ENCODE data around the gene HAS3. TPM values are rescaled to one million over a fixed set of nuclear protein-coding genes. Genes with fewer than 3 reads are reported as not detected.

HAS3 gene
- polyA plus RNA-seq, 1 donor, result 4.2 TPM

DNA sequence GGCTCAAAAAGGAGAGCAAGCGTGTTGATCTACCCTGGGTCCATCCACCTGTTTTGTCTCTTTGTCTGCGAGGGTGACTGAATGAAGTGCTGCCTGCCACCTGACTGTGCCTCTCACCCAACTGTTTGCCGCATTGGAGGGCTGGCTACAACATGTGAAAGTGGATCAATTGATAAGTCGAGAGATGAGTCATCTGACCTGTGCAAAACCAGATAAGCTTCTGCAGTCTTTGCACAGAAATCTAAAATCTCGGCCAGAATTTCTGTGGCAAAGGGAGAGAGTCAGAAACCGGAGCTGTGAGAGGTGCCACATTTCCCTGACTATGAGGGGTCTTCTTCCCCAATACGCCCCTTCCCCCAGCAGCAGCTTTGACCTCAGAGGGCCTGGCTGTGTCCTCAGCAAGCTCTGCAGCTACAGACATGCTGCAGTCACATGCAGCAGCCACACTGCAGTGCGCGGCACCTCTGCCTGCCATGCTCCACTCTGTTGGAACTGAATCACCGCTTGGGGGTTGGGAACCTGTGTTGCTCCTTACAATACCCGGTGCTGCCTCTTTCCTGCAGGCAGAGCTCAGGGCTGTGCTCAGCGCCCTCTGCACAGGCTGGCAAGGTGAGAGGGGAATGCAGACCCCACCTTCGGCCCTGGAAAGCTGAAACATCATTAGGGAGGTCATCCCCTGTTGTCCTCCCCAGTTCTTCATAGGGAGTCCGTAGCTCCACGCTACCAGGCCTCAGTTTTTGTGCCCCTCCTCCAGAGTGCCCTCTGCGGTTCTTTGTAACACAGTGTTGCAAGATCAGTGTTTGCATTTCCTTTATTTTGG lies 16.2 kb upstream of the HAS3 start:
- DNase-seq, result no peak

DNA sequence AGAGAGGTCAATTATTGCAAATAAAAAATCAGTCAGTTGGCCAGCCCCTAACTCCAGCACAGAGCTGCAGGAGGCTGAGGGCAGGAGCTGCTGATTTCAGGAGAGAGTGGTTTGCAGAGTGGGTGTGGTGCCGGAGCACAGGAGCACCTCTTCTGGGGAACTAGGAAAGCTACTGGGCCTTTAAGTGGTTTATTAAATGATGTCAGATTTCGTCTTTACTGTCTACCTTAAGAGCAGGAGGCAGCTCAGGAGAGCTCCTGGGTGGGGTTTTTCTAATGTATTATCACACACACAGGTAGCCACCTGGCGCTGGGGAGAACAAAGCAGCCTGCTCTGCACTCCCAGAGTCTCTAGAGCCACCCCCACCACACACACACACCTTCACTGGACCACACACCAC lies 11.5 kb upstream of the HAS3 start:
- DNase-seq, result no peak

DNA sequence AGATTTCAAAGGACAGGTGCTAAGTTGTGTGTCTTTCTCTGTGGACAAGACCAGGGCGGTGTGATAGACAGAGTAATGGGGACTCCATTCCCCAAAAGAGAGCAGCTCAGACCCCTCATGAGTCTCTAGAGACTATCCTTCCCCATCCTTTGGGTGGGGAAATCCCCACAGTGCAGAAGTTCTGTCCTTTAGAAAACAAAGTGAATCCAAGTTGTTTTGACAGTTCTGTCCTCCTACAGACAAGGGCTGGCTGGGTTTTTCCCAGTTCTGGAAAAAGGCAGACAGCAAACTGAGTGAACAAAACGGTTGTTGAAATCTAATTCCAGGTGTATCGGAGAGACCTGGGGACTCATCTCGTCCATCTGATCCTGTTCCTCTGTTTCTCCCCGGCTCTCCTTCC lies 11.0 kb upstream of the HAS3 start:
- no peak for DNase-seq

DNA sequence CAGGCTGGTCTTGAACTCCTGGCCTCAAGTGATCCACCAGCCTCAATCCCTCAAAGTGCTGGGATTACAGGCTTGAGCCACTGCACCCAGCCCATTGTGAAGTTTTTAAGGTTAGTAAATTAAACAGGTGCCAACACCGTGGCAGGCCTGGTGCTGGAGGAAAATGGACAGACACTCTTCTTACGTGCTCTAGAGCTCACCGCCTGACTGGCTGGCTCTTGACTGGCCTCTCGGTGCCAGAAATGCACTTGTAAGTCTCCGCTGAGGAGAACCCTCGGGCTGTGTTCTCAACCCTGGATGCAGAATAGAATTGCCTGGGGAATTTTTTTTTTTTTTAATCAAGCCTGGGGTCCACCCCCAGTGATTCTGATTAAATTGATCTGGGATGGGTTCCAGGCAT lies 10.3 kb upstream of the HAS3 start:
- DNase-seq, result no peak

DNA sequence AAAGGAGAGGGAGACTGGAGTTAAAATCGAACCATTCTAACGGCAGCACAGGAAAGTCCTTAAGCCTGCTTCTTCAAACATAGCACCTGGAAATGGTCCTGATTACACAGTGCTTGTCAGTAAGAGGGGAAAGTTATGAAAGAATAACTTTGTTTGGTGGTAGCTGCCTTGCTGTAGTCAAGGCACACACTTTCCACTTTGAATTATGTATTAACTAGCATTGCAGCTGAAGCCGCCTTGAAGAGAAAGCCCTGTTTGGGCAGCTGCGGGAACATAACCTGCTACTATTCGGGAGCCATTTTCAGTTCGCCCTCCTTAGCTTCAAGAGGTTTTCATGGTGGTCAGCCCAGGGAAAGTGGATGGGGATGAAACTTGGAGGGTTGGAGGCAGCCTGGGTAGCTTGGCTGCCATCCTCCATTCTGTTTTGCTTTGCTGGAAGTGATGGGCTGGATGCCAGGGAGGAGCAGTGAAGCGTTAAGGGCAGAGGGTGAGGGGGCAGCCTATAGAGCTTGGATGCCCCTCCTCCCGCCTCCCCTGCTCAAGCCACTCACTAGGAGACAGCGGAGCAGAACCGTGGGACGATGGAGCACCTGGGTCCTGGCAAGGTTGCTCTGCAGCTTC lies 5.3 kb upstream of the HAS3 start:
- no peak for DNase-seq

DNA sequence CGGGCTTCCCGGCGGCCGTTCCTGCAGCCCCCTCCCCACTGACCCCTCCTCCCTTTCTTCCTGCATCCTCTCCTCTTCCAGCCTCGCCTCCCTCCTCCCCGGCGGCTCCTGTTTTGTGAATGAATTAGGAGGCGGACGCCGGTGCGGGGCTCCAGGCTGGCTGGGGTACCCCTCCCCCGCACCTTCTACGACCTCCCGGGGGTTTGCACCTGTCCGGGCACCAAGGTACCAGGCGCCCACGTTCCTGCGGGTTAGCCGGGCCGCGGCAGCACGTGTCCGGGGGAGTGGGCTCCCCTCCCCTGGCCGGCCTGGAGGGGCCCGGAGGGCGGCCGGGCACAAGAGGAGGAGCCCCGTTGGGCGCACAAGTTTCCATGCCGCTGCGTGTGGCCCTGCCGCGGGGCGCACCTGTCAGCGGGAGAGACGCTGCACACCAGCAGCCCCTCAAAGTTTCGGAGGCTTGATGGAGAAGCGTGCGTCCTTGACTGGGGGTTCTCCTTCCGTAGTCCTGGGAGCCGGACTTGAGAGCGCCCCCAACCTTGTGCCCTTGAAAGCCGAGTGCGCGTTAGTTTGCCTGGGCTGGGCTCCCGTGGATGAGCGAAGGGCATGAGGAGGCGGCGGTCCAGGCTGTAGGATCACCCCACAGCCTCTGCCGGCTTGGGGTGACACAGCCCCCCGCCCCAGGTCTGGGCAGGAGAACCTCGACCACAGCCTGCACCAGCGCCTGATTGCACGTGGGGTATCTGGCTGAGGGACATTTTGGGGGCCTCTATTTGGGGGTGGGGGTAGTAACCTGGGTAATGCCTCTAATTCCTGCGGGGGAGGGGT lies 1.2 kb downstream of the HAS3 start:
- DNase-seq, result no peak

DNA sequence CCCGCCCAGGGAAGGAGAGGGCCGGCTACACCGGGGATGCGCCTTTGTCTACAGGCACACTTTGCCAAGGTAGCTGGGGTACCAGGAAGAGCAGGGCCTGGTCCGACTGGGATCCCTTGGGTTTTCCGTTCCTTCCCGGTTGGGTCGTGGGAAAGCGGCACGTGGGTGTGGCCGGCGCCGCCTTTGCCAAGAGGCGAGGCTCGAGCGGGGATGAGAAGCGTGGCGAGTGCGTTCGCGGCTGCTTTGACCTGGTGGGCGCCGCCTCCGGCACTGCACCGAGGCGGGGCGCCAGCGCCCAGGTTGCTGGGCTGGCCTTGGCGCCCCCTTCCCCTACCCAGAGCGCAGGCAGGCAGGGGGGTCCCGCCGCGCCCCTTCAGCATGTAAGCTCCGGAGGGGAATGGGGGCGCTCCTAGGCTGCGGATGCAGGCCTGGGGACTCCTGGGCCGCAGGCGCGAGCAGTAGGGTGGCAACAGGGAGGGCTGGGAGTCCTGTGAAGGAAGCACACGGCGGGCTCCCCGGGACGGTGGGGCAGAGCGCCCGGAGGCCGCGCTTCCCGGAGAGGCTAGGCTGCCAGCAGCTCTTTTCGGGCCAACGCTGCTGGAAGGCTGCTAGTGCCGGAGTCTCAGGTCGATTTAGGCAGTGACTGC lies 2.0 kb downstream of the HAS3 start:
- DNase-seq, result no peak

- DNase-seq, result no peak
These were observed 2.8 kb downstream of the HAS3 start for GRCh38 chr16:69108064-69108904.

DNA sequence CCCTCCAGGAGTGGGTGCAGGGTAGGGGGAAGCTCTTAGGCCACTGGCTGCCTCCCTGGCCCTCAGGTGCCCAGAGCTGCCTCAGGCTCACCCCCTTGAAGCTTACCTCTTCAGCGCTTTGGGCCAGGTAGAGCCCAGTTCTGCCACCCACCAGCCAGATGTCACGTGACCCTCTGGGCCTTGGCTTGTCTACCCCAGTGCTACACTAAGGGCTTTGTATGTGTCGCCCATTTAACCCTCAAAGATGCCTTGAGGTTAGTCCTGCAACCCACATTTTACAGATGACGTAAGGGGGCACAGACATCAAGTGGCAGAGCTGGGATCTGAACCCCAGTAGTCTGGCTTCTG lies 3.4 kb downstream of the HAS3 start:
- DNase-seq, result no peak

- no peak for DNase-seq
These were observed 4.2 kb downstream of the HAS3 start for GRCh38 chr16:69109486-69110270.

GRCh38 chr16:69110406-69110805 lies 5.0 kb downstream of the HAS3 start:
- DNase-seq, result no peak

GRCh38 chr16:69111216-69111875 lies 5.9 kb downstream of the HAS3 start:
- no peak for DNase-seq

GRCh38 chr16:69111876-69112230 lies 6.4 kb downstream of the HAS3 start:
- DNase-seq, result no peak

DNA sequence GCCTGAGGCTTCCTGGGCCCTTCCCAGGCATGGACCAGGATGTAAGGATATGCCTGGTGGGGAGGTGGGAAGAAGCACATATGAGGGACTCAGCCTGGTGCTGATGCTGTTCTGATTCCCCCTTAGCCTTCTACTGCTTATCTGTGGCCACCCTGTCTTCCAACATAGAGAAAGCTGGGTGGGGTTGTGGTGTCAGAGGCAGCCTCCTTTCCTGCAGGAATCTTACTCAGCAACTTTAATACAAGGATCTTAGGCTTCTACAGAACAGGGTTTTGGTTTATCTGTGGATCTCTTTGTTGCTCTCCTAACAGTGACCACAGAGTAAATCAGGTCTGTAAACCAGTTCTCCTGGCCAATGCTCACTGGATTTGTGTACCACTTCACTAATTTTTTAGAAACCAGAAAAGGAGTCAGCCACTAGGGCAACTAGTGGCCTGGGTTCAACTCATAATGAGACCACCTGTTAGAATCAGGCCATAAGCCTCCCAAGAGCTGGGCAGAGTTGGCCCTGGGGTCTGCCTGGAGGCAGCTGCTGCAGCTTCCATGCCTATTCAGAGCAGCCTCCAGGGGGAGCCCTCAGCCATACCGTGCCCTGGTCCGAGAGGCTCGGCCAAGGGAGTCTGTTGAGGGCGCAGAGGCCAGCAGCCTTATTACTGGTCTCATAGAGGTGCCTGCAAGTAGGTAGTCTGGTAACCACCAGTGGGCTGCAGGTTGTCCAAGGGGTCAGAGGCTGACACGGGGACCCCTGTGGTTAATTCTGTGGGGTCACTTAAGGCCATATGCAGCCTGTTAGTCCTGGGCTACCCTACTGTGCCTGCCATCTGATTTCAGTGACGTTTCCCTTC lies 7.1 kb downstream of the HAS3 start:
- no peak for DNase-seq

- DNase-seq, result no peak
These were observed 7.8 kb downstream of the HAS3 start for GRCh38 chr16:69113216-69113615.

DNA sequence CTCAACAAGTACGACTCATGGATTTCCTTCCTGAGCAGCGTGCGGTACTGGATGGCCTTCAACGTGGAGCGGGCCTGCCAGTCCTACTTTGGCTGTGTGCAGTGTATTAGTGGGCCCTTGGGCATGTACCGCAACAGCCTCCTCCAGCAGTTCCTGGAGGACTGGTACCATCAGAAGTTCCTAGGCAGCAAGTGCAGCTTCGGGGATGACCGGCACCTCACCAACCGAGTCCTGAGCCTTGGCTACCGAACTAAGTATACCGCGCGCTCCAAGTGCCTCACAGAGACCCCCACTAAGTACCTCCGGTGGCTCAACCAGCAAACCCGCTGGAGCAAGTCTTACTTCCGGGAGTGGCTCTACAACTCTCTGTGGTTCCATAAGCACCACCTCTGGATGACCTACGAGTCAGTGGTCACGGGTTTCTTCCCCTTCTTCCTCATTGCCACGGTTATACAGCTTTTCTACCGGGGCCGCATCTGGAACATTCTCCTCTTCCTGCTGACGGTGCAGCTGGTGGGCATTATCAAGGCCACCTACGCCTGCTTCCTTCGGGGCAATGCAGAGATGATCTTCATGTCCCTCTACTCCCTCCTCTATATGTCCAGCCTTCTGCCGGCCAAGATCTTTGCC lies 9.0 kb downstream of the HAS3 start:
- DNase-seq, result no peak

GRCh38 chr16:69114976-69115355 lies 9.5 kb downstream of the HAS3 start:
- no peak for DNase-seq

DNA sequence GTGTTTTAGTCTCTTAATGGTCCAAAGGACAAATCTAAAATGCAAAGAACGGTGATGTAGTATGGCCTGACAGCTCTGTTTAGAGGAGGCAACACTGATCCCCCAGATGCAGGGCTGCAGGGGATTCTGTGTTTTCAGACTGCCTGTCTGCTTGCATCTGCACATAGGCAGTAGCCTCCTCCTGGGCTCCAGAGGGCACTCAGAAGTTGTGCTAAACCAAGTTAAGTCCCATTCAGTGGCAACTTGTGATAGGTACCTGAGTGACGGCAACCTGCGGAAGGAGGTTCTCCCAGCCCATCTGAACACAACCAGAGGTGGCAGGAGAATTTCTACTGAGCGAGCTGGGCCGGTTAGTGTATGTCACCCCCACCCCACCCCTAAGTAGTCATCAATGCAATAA lies 9.9 kb downstream of the HAS3 start:
- DNase-seq, result no peak

DNA sequence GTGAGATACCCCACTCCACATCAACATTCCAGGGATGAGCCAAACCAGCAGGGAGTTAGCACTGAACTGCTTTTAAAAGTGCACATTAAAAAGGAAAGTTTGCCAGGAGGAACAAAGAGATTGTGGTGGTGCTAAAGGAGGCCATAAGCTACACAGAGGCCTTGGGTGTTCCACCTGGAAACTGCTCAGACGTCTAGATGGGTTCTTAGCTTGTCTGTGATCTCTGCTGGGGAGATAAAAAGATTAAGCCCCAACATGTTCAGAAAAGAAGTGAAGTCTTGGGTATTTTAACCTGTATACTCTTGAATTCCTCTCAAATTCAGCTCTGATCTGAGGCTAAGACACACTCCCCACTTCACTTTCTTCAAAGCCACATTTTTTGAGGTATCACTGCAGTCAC lies 10.4 kb downstream of the HAS3 start:
- no peak for DNase-seq

Measured in left kidney (tissue), 2 donors.